MCF 10A (cell line): ENCODE measurements around the gene LIME1. TPM values are rescaled to one million over a fixed set of nuclear protein-coding genes. Genes with fewer than 3 reads are reported as not detected.

Experiments used
- BruUV-seq: library from RNA; stranded (reverse); fragments of 400-500 nt; replicated peaks from 2 replicates; lab custom pipeline; 2021; lab: Mats Ljungman, UMichigan
- CTCF ChIA-PET: fragments of 300-600 bp; sonication (Branson Sonifier 250); formaldehyde crosslinking; extraction: SDS; loops from one replicate; lab custom pipeline; 2021; ENCODE audit warnings: antibody characterized with exemption, inconsistent platforms; lab: Yijun Ruan, JAX
- POLR2A ChIA-PET: fragments of 300-600, 350-650 bp; sonication (Branson Sonifier 250); formaldehyde crosslinking; extraction: SDS; loops from one replicate; lab custom pipeline; 2020; ENCODE audit warnings: antibody characterized with exemption, inconsistent platforms; lab: Yijun Ruan, JAX
- DNase-seq: peaks from one replicate; pipeline ENCODE4 v3.0.0-alpha.2; 2018; ENCODE audit not compliant: unreplicated experiment
- H3K27ac Mint-ChIP-seq: one replicate; pipeline ENCODE4 v1.8.0; 2022; ENCODE audit warnings: mild to moderate bottlenecking, low read depth, mixed read lengths; ENCODE audit not compliant: unreplicated experiment
- H3K27me3 Mint-ChIP-seq: one replicate; pipeline ENCODE4 v1.8.0; 2022; ENCODE audit warnings: mixed read lengths; ENCODE audit not compliant: insufficient read depth, unreplicated experiment
- H3K36me3 Mint-ChIP-seq: one replicate; pipeline ENCODE4 v1.8.0; 2022; ENCODE audit warnings: mild to moderate bottlenecking, moderate library complexity, mixed read lengths; ENCODE audit not compliant: insufficient read depth, unreplicated experiment
- H3K4me1 Mint-ChIP-seq: one replicate; pipeline ENCODE4 v1.8.0; 2022; ENCODE audit warnings: mixed read lengths; ENCODE audit not compliant: insufficient read depth, unreplicated experiment
- H3K4me3 Mint-ChIP-seq: one replicate; pipeline ENCODE4 v1.8.0; 2022; ENCODE audit warnings: mild to moderate bottlenecking, moderate library complexity, mixed read lengths; ENCODE audit not compliant: unreplicated experiment
- H3K9me3 Mint-ChIP-seq: one replicate; pipeline ENCODE4 v1.8.0; 2022; ENCODE audit warnings: mixed read lengths; ENCODE audit not compliant: unreplicated experiment
- intact Hi-C: fragments of 100-400 bp; cut with micrococcal nuclease; formaldehyde crosslinking; loops from 2 replicates; pipeline ENCODE4 v1.14.1; 2022
- total RNA-seq: library from RNA; stranded (reverse); gene quantifications from 2 replicates; pipeline ENCODE4 v1.2.3, GENCODE V29; 2022
- TF ChIP-seq, protein P1 (sequence below): fragments of 200-600 bp; IDR thresholded peaks from one replicate; pipeline ENCODE4 v1.8.0; 2022; ENCODE audit warnings: antibody characterized with exemption, mild to moderate bottlenecking; ENCODE audit not compliant: unreplicated experiment

The LIME1 gene
- total RNA-seq, 1 experiment from 2014 or later: 10.1 TPM

- TF ChIP-seq, protein P1, sequence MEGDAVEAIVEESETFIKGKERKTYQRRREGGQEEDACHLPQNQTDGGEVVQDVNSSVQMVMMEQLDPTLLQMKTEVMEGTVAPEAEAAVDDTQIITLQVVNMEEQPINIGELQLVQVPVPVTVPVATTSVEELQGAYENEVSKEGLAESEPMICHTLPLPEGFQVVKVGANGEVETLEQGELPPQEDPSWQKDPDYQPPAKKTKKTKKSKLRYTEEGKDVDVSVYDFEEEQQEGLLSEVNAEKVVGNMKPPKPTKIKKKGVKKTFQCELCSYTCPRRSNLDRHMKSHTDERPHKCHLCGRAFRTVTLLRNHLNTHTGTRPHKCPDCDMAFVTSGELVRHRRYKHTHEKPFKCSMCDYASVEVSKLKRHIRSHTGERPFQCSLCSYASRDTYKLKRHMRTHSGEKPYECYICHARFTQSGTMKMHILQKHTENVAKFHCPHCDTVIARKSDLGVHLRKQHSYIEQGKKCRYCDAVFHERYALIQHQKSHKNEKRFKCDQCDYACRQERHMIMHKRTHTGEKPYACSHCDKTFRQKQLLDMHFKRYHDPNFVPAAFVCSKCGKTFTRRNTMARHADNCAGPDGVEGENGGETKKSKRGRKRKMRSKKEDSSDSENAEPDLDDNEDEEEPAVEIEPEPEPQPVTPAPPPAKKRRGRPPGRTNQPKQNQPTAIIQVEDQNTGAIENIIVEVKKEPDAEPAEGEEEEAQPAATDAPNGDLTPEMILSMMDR: no peak
- intact Hi-C loops: no loop called here
- Mint-ChIP-seq H3K36me3 (no peaks in the 10 kb centered on the region), H3K4me3 (no peak overlapping the region), H3K27me3 (no peaks in the 10 kb centered on the region), H3K4me1 (no peaks in the 10 kb centered on the region), H3K9me3 (no peaks in the 10 kb centered on the region), H3K27ac (no peak overlapping the region)
- POLR2A ChIA-PET: interaction anchor here (0.6 to 1.2 kb wide), 4 partner anchors 17 to 353 kb away, joined by 3 to 4 read pairs (median 3); no protein-coding TSS in a partner anchor
- no TSS peak for BruUV-seq
- DNase-seq: no peak
- CTCF ChIA-PET: interaction anchor here (0.6 to 2.9 kb wide), 4 partner anchors 8 to 796 kb away, joined by 3 to 9 read pairs (median 4); no protein-coding TSS in a partner anchor
These were observed 30.4 kb downstream of the LIME1 start for GRCh38 chr20:63766695-63767426.

DNA sequence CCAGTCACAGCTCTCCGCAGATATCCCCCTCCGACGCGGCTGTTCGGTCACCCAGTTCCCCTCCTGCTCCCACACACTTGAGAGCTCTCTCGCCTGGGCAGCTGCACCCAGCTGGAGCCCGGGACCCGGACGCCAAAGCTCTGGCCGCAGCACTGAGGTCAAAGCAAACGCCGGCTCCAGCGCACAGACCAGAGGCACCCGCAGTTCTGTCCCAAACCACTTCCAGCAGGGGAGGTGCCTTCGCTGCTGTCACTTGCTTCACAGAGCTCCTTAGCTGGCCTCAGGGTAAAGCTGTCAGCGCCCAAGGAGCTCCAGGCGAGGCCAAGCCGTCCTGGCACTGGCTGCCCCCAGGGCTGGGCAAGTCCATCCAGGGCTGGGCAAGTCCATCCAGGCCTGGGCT is 31.0 kb downstream of the LIME1 start:
- CTCF ChIA-PET: interaction anchor here (0.6 to 2.9 kb wide), 2 partner anchors 19 to 217 kb away, joined by 3 to 9 read pairs; no protein-coding TSS in a partner anchor
- no peak overlapping the region for H3K27ac Mint-ChIP-seq
- POLR2A ChIA-PET: interaction anchor here (0.6 to 0.8 kb wide), 3 partner anchors 97 to 353 kb away, joined by 3 read pairs; partner anchors contain the start of gene TPD52L2
- BruUV-seq: no TSS peak
- intact Hi-C loops: no loop called here
- TF ChIP-seq, protein P1: no peak
- no peaks in the 10 kb centered on the region for H3K36me3 Mint-ChIP-seq
- no peaks in the 10 kb centered on the region for H3K4me1 Mint-ChIP-seq
- H3K9me3 Mint-ChIP-seq: no peaks in the 10 kb centered on the region
- no peaks in the 10 kb centered on the region for H3K27me3 Mint-ChIP-seq
- no peak for DNase-seq
- no peak overlapping the region for H3K4me3 Mint-ChIP-seq

- no peak overlapping the region for H3K27ac Mint-ChIP-seq
- no peaks in the 10 kb centered on the region for H3K27me3 Mint-ChIP-seq
- BruUV-seq: no TSS peak
- TF ChIP-seq, protein P1: no peak
- no peak overlapping the region for H3K4me3 Mint-ChIP-seq
- intact Hi-C loops: no loop called here
- H3K4me1 Mint-ChIP-seq: no peaks in the 10 kb centered on the region
- DNase-seq: no peak
- CTCF ChIA-PET: interaction anchor here (0.6 to 2.9 kb wide), 2 partner anchors 18 to 216 kb away, joined by 3 to 9 read pairs; no protein-coding TSS in a partner anchor
- POLR2A ChIA-PET: interaction anchor here (0.6 to 0.8 kb wide), 3 partner anchors 97 to 352 kb away, joined by 3 read pairs; partner anchors contain the start of gene TPD52L2
- no peaks in the 10 kb centered on the region for H3K36me3 Mint-ChIP-seq
- no peaks in the 10 kb centered on the region for H3K9me3 Mint-ChIP-seq
These were observed 31.4 kb downstream of the LIME1 start for GRCh38 chr20:63767886-63768285.
